OCI-LY3 (cell line): ENCODE measurements around the gene KLHL10.
A peak's percentile ranks its signal among the peaks of the same experiment; 100 is the strongest.

Source experiments
- H2AFZ ChIP-seq: fragments of 200-600, 300-600 bp; shearing (Covaris generic); 2 replicates; pipeline ENCODE4 v1.6.0; 2014; ENCODE audit warnings: antibody characterized with exemption, low read depth, low read length
- H3K27ac ChIP-seq: fragments of 200-600, 300-600 bp; sonication (generic); 2 replicates; pipeline ENCODE4 v1.5.1; 2014; ENCODE audit warnings: mild to moderate bottlenecking, low read length, moderate library complexity, mixed read lengths
- H3K27me3 ChIP-seq: fragments of 200-600, 300-600 bp; sonication (generic); 2 replicates; pipeline ENCODE4 v1.6.1; 2014; ENCODE audit warnings: low read depth, low read length, mixed read lengths
- H3K36me3 ChIP-seq: fragments of 200-600, 300-600 bp; sonication (generic); replicated peaks from 2 replicates; pipeline ENCODE3; 2014; ENCODE audit warnings: low read depth, low read length, mixed read lengths
- H3K4me1 ChIP-seq: fragments of 300-600, 200-600 bp; sonication (generic); 2 replicates; pipeline ENCODE4 v1.6.1; 2014; ENCODE audit warnings: low read length, mixed read lengths
- H3K4me2 ChIP-seq: fragments of 200-600, 300-600 bp; sonication (generic); 2 replicates; pipeline ENCODE4 v1.6.1; 2014; ENCODE audit warnings: low read length, mixed read lengths
- H3K4me3 ChIP-seq: fragments of 300-600, 200-600 bp; sonication (generic); 2 replicates; pipeline ENCODE4 v1.5.1; 2014; ENCODE audit warnings: antibody characterized with exemption, mild to moderate bottlenecking, low read length, moderate library complexity
- H3K79me2 ChIP-seq: fragments of 300-600, 200-600 bp; shearing (Covaris generic); 2 replicates; pipeline ENCODE4 v1.6.1; 2014; ENCODE audit warnings: mild to moderate bottlenecking, low read length, mixed read lengths
- H3K9ac ChIP-seq: fragments of 300-600, 200-600 bp; shearing (Covaris generic); 2 replicates; pipeline ENCODE4 v1.6.0; 2014; ENCODE audit warnings: mild to moderate bottlenecking, low read length, moderate library complexity
- H3K9me3 ChIP-seq: fragments of 200-600, 300-600 bp; shearing (Covaris generic); 2 replicates; pipeline ENCODE4 v1.6.1; 2014; ENCODE audit warnings: low read length, mixed read lengths; ENCODE audit not compliant: insufficient read depth
- H4K20me1 ChIP-seq: fragments of 200-600, 300-600 bp; sonication (generic); 2 replicates; pipeline ENCODE4 v1.6.1; 2016; ENCODE audit warnings: low read length, mixed read lengths; ENCODE audit not compliant: insufficient read depth
- CTCF ChIP-seq: fragments of 200-600, 300-600 bp; sonication (generic); IDR thresholded peaks from 2 replicates; pipeline ENCODE4 v1.5.1; 2014; ENCODE audit warnings: antibody characterized with exemption, low read length, low read depth
- EZH2phosphoT487 ChIP-seq: fragments of 200-600 bp; shearing (Covaris generic); IDR thresholded peaks from 2 replicates; pipeline ENCODE4 v1.6.1; 2018; ENCODE audit warnings: antibody characterized with exemption, mixed run types, low read depth

The KLHL10 gene

GRCh38 chr17:41880130-41880529 is 42.5 kb downstream of the KLHL10 start:
- Histone ChIP-seq H3K4me3 (no peak overlapping the region), H3K9ac (no peak overlapping the region), H3K36me3 (peaks cover 55% of the 10 kb centered on the region), H3K27me3 (no peaks in the 10 kb centered on the region), H3K9me3 (no peaks in the 10 kb centered on the region), H3K27ac (no peak overlapping the region), H3K4me1 (no peaks in the 10 kb centered on the region), H3K79me2 (no peaks in the 10 kb centered on the region), H4K20me1 (peaks cover 3% of the 10 kb centered on the region; the same call in 1 of the 2 replicates), H2AFZ (no peak overlapping the region), H3K4me2 (no peak overlapping the region)
- no peak for TF ChIP-seq CTCF

DNA sequence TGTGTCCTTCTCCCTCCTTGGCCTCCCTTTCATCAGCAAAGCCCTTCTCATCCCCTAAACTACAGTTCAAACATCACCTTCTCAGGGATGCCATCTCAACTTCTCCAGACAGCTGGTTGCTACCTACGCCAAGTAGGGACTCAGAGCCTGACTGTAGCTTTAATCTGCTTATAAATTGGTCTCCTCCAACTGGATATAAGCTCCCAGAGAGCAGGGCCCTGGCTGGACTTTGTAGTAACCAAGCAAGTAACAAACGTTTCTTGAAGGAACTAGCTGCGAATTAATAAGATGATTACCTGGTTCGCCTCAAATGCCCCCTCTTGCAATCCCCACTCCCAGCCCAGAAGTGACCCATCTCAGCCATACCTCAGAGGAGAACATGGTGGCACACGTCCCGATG is 45.1 kb downstream of the KLHL10 start:
- no peak overlapping the region for H2AFZ ChIP-seq
- H3K4me2 ChIP-seq, result no peak overlapping the region
- H3K9ac ChIP-seq, result no peak overlapping the region
- TF ChIP-seq EZH2phosphoT487, result no peak
- no peak for TF ChIP-seq CTCF
- H3K79me2 ChIP-seq, result no peaks in the 10 kb centered on the region
- peaks cover 70% of the 10 kb centered on the region for H3K36me3 ChIP-seq
- H3K27me3 ChIP-seq, result no peaks in the 10 kb centered on the region
- H3K4me1 ChIP-seq, result no peaks in the 10 kb centered on the region
- H3K9me3 ChIP-seq, result no peaks in the 10 kb centered on the region
- no peak overlapping the region for H3K27ac ChIP-seq
- no peak overlapping the region for H3K4me3 ChIP-seq
- peaks cover 3% of the 10 kb centered on the region; the same call in 1 of the 2 replicates for H4K20me1 ChIP-seq

DNA sequence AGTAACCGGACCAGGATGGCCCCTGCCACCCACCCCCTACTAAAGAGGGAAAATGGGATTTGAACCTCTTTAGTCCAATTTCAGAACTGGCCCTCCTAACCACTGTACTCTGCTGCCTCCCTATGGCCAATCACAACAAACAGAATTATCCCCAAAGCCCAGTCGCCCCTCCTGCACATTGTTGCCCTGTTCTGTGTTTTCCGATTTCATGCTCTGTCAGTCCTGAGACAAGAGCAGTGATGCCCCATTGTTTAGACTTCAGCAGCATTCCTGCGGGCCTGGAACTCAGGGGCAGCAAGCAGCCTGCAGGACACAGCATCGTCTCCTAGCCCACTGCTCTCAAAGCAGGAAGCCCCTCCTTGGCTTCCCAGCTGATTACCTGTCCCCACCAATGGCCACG is 48.1 kb downstream of the KLHL10 start:
- Histone ChIP-seq H2AFZ (no peak overlapping the region), H3K79me2 (no peaks in the 10 kb centered on the region), H4K20me1 (peaks cover 3% of the 10 kb centered on the region; the same call in 1 of the 2 replicates), H3K9ac (no peak overlapping the region), H3K4me1 (no peaks in the 10 kb centered on the region), H3K4me3 (no peak overlapping the region), H3K27ac (no peak overlapping the region), H3K4me2 (no peak overlapping the region), H3K9me3 (no peaks in the 10 kb centered on the region), H3K36me3 (peaks cover 62% of the 10 kb centered on the region), H3K27me3 (no peaks in the 10 kb centered on the region)
- peak; percentile 42 for TF ChIP-seq CTCF
- TF ChIP-seq EZH2phosphoT487, result no peak

GRCh38 chr17:41888332-41888965 is 50.8 kb downstream of the KLHL10 start:
- TF ChIP-seq CTCF, result no peak
- no peak for TF ChIP-seq EZH2phosphoT487
- H3K9me3 ChIP-seq, result no peaks in the 10 kb centered on the region
- no peak overlapping the region for H3K9ac ChIP-seq
- H3K4me1 ChIP-seq, result no peaks in the 10 kb centered on the region
- no peaks in the 10 kb centered on the region for H3K79me2 ChIP-seq
- no peak overlapping the region for H2AFZ ChIP-seq
- no peaks in the 10 kb centered on the region for H4K20me1 ChIP-seq
- H3K36me3 ChIP-seq, result peaks cover 63% of the 10 kb centered on the region
- no peak overlapping the region for H3K27ac ChIP-seq
- H3K4me3 ChIP-seq, result no peak overlapping the region
- no peak overlapping the region for H3K4me2 ChIP-seq
- no peaks in the 10 kb centered on the region for H3K27me3 ChIP-seq
